ENCODE data around the gene ARHGEF40. TPM values are rescaled to one million over a fixed set of nuclear protein-coding genes. Genes with fewer than 3 reads are reported as not detected.

ARHGEF40 gene
- total and polyA plus RNA-seq, 7 donors = 6.8 to 18.7 (median 10.1) TPM

DNA sequence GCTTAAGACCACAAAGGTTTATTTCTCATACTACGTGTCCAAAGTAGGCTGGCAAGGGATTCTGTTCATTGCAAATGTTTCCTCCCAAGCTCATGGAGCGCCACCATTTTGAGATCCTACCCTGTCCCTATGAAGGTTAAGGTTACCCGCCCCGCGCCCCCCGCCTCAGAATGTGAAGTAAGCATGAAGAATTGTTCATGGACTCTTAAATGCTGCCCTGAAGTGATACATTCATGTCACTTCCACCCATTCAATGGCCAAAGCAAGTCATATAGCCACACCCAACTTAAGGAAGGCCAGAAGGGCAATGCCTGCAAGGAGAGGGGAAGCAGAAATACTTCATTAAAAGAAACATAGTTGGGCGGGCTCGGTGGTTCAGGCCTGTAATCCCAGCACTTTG is 35.0 kb downstream of the ARHGEF40 start:
- no peaks in the 10 kb centered on the region for H3K27me3 ChIP-seq (ENCODE audit: insufficient read depth in 3 of 3, low read length in 2 of 3)
- intact Hi-C loops (cut with DNase I) = loop anchor here (2.0 to 10.0 kb wide), 3 partner anchors 90 to 420 kb away; partner anchors contain the start of genes ANG (in 1 of the 2) and RNASE4 (in 1 of the 2)
- peak overlapping the region; percentile 100 for H3K27ac ChIP-seq
- no peaks in the 10 kb centered on the region for H3K36me3 ChIP-seq (ENCODE audit: insufficient read depth in 1 of 2, low read depth in 1 of 2)
- peaks cover 26% of the 10 kb centered on the region for H3K4me1 ChIP-seq
- TF ChIP-seq, protein P1, sequence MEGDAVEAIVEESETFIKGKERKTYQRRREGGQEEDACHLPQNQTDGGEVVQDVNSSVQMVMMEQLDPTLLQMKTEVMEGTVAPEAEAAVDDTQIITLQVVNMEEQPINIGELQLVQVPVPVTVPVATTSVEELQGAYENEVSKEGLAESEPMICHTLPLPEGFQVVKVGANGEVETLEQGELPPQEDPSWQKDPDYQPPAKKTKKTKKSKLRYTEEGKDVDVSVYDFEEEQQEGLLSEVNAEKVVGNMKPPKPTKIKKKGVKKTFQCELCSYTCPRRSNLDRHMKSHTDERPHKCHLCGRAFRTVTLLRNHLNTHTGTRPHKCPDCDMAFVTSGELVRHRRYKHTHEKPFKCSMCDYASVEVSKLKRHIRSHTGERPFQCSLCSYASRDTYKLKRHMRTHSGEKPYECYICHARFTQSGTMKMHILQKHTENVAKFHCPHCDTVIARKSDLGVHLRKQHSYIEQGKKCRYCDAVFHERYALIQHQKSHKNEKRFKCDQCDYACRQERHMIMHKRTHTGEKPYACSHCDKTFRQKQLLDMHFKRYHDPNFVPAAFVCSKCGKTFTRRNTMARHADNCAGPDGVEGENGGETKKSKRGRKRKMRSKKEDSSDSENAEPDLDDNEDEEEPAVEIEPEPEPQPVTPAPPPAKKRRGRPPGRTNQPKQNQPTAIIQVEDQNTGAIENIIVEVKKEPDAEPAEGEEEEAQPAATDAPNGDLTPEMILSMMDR (IDR thresholded peaks at IDR 0.05) = no peak
- whole genome bisulfite sequencing, 3 donors = 79 to 82% (median 81%) methylated on average over 8 of the region's 8 CpGs
- no peaks in the 10 kb centered on the region for H3K9me3 ChIP-seq
- ATAC-seq (no peak), DNase-seq (no peak)
- H3K4me3 ChIP-seq = peak overlapping the region; percentile 94

DNA sequence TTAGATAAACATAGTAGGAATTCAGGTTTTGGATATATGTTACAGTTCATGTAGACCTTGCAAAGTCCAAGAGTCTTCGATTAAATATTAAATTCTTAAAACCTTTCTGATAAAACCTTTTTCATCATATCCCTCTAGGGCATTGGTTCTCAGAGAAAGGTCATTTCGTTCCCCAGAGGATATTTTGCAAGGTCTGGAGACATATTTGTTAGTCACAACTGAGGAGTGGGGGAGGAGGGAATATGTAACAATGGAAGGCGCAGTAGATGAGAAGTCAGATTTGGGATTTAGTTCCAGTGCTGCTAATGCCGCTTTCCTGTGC is 36.0 kb downstream of the ARHGEF40 start:
- Histone ChIP-seq H3K4me3 (peak overlapping the region; percentile 20), H3K27ac (peak overlapping the region; percentile 30), H3K27me3 (ENCODE audit: insufficient read depth in 3 of 3, low read length in 2 of 3) (no peaks in the 10 kb centered on the region), H3K4me1 (peaks cover 26% of the 10 kb centered on the region), H3K36me3 (ENCODE audit: insufficient read depth in 1 of 2, low read depth in 1 of 2) (no peaks in the 10 kb centered on the region), H3K9me3 (no peaks in the 10 kb centered on the region)
- DNase-seq (no peak), ATAC-seq (no peak)
- WGBS, 3 donors = 51 to 54% (median 52%) methylated on average over 4 of the region's 4 CpGs
- TF ChIP-seq, protein P1 (IDR thresholded peaks at IDR 0.05) = no peak
- intact Hi-C loops (cut with DNase I) = loop anchor here (5.0 to 10.0 kb wide), 2 partner anchors 249 to 421 kb away; partner anchors contain the start of genes ANG (in 1 of the 2) and RNASE4 (in 1 of the 2)

DNA sequence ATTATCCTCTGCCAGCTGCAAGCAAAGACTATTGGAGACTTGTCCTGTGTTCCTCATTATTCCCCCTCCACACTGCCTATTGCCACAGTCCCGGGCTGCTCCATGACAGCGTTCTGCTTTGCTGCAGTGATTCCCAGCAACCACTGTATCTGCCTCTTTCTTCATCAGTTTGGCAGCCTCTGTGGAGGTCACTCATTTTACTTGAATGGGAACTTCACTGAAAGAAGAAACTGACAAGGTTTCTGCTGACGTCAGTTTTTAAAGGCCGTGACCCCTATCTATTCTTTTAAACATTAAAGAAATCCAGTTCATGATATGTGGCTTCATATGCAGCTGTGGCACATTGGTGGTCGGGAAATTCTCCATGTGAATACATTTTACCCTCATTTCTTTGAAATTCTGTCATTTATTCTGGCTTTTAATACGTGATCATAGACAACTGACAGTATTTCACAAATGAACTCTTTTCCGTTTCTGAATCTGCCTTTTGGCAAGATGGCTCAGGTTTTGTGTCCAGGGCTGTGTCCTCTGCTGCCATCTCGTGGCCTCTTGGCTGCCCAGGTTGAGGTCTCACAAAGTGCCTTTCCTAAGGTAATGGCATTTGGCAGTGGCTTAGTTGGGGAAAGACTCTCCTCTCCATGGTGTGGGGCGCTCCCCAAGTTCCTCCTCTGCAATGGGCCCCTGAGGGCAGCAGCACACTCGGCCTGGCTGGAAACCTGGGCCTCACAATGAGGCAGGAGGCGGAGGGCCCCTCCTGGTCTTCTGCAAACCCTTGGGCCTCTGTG is 36.6 kb downstream of the ARHGEF40 start:
- whole genome bisulfite sequencing, 3 donors = 7 to 15% (median 10%) methylated on average over 11 of the region's 11 CpGs
- ATAC-seq (peak in 3 of 4 donors; percentile 27 to 41 (median 34)), DNase-seq (peak; percentile 78 to 89)
- Histone ChIP-seq H3K4me1 (peaks cover 26% of the 10 kb centered on the region), H3K27me3 (ENCODE audit: insufficient read depth in 3 of 3, low read length in 2 of 3) (no peaks in the 10 kb centered on the region), H3K9me3 (no peaks in the 10 kb centered on the region), H3K36me3 (ENCODE audit: insufficient read depth in 1 of 2, low read depth in 1 of 2) (no peaks in the 10 kb centered on the region), H3K4me3 (peak overlapping the region; percentile 20), H3K27ac (peak overlapping the region; percentile 30)
- intact Hi-C loops (cut with DNase I) = loop anchor here (5.0 to 10.0 kb wide), 2 partner anchors 249 to 422 kb away; partner anchors contain the start of genes ANG (in 1 of the 2) and RNASE4 (in 1 of the 2)
- TF ChIP-seq, protein P1 (IDR thresholded peaks at IDR 0.05) = peak; percentile 86

DNA sequence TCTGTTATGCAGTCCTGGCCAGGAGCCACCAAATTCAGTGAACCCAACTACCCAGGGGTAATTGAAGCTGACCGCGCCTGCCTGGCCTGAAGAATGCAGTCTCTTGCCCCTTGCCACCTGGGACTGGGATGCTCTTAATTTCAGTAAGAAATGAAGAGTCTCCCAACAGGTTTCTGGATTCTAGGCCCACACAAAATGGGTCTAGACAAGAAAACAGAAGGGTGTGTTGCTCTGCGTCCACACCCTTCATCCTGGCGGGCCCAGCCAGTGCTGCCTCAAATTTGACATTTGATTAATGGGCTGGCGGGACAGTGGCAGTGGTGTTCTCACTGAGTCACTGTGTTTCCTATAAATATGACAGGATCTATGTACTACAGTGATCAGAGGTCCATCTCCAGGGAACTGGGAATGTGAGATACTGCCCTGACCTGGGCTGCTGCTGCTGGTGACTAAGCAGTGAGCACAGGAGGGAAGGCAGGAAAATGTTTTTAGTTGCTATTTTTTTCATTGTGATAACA is 37.2 kb downstream of the ARHGEF40 start:
- H3K4me3 ChIP-seq = no peak overlapping the region
- H3K4me1 ChIP-seq = peaks cover 26% of the 10 kb centered on the region
- TF ChIP-seq, protein P1 (IDR thresholded peaks at IDR 0.05) = no peak
- intact Hi-C loops (cut with DNase I) = loop anchor here (5.0 to 10.0 kb wide), 2 partner anchors 250 to 423 kb away; partner anchors contain the start of genes ANG (in 1 of the 2) and RNASE4 (in 1 of the 2)
- no peaks in the 10 kb centered on the region for H3K36me3 ChIP-seq (ENCODE audit: insufficient read depth in 1 of 2, low read depth in 1 of 2)
- 46 to 57% (median 48%) methylated on average over 5 of the region's 5 CpGs for WGBS, 3 donors
- H3K27ac ChIP-seq = peak overlapping the region; percentile 30
- DNase-seq (no peak), ATAC-seq (no peak)
- H3K27me3 ChIP-seq (ENCODE audit: insufficient read depth in 3 of 3, low read length in 2 of 3) = no peaks in the 10 kb centered on the region
- H3K9me3 ChIP-seq = no peaks in the 10 kb centered on the region
